Measurements from ENCODE around the gene HHATL.
"Not testable (repeated sequence)": the region's sequence is repeated elsewhere in the genome, so short reads cannot be mapped to it uniquely, and the experiment has no call there.

The HHATL gene

GRCh38 chr3:42729404-42730145 is 27.0 kb upstream of the HHATL start:
- DNase-seq (ENCODE audit: insufficient read length, low spot score) (no peak), FAIRE-seq (no peak)
- TF ChIP-seq CTCF (IDR thresholded peaks at IDR 0.05; ENCODE audit: insufficient read depth, missing control alignments), result no peak

GRCh38 chr3:42728668-42729364 is 26.2 kb upstream of the HHATL start:
- no peak for TF ChIP-seq CTCF (IDR thresholded peaks at IDR 0.05; ENCODE audit: insufficient read depth, missing control alignments)
- no peak for FAIRE-seq

GRCh38 chr3:42728056-42728455 is 25.5 kb upstream of the HHATL start:
- FAIRE-seq (no peak), DNase-seq (ENCODE audit: insufficient read length, low spot score) (no peak)
- no peak for TF ChIP-seq CTCF (IDR thresholded peaks at IDR 0.05; ENCODE audit: insufficient read depth, missing control alignments)

More at GRCh38 chr3:42728668-42729364, 26.2 kb upstream of the HHATL start:
- no peak for DNase-seq (ENCODE audit: insufficient read length, low spot score)

DNA sequence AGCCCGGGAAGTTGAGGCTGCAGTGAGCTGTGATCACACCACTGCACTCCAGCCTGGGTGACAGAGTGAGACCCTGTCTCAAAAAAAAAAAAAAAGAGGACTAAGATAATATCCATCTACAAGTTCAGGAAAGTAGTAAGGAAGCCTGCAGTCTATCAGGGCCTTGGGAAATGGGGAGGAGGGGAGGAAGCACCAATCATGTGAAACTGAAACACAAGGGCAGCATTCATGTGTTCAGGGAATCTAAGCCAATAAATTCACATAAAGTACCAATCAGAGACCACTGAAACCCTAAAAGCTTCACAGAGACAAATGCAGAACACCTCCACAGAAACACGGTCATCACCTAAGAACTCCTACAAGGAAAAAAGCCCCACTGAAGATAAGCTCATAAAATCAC is 22.9 kb upstream of the HHATL start:
- no peak for DNase-seq (ENCODE audit: insufficient read length, low spot score)
- no peak for FAIRE-seq
- no peak for TF ChIP-seq CTCF (IDR thresholded peaks at IDR 0.05; ENCODE audit: insufficient read depth, missing control alignments)

DNA sequence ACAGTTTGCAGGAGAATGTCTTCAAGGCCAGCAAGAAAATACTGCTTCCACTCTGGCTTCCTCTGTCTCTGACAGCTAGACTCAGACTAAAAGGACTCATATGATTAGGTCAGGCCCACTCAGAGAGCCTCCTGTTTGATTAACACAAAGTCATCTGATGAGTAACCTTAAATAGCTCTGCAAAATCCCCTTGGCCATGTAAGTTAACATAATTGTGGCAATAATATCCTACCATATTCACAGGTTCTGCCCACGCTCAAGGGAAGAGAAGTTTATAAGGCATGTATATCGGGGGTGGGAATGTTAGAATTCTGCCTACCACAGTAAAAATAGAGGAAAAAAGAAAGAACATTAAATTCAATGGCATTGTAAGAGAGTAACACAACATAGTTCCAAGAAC is 20.6 kb upstream of the HHATL start:
- DNase-seq (ENCODE audit: insufficient read length, low spot score) (no peak), FAIRE-seq (no peak)
- no peak for TF ChIP-seq CTCF (IDR thresholded peaks at IDR 0.05; ENCODE audit: insufficient read depth, missing control alignments)

GRCh38 chr3:42722442-42722841 is 19.8 kb upstream of the HHATL start:
- FAIRE-seq; DNase-seq (ENCODE audit: insufficient read length, low spot score): not testable (repeated sequence)

DNA sequence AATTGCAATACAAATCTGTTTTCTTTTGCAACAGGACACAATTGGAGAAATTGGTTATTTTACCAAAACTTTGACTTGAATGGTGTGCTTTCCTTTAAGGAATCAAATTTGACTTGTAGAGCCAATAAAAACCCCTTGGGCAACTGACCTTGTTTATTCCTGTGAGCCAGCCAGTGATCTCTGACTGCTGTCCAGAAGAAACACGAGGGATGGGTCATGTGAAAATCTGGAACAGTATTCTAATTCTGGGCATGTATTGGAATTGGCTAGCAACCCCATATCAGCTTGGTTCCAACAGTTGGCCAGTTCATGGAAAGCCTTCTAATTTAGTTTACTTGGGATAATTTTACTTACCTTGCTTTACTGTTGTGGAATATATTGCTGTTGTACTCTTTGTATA is 19.1 kb upstream of the HHATL start:
- FAIRE-seq (no peak), DNase-seq (ENCODE audit: insufficient read length, low spot score) (no peak)
- TF ChIP-seq CTCF (IDR thresholded peaks at IDR 0.05; ENCODE audit: insufficient read depth, missing control alignments), result no peak

All from D721Med (cell line).